ENCODE measurements around the gene STOX2.

DNA sequence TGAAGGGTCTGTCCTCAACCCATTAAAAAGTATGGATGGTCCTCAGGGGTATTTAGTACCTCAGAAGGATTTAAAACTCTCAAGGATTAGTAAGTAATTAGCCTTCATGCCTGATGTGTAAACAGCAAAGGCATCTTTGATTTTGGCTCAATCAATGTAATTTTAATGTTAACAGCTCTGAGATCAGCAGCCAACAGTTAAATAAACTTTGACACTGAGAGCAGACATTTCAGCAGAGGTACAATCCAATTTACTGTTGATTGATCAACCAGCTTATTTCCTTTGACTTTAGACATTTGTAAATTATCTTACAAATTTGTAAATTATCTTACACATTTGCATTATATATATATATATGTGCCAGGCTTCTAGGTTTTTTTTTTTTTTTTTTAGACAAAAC is 36.9 kb downstream of the STOX2 start:
- TF ChIP-seq, protein P1, sequence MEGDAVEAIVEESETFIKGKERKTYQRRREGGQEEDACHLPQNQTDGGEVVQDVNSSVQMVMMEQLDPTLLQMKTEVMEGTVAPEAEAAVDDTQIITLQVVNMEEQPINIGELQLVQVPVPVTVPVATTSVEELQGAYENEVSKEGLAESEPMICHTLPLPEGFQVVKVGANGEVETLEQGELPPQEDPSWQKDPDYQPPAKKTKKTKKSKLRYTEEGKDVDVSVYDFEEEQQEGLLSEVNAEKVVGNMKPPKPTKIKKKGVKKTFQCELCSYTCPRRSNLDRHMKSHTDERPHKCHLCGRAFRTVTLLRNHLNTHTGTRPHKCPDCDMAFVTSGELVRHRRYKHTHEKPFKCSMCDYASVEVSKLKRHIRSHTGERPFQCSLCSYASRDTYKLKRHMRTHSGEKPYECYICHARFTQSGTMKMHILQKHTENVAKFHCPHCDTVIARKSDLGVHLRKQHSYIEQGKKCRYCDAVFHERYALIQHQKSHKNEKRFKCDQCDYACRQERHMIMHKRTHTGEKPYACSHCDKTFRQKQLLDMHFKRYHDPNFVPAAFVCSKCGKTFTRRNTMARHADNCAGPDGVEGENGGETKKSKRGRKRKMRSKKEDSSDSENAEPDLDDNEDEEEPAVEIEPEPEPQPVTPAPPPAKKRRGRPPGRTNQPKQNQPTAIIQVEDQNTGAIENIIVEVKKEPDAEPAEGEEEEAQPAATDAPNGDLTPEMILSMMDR (IDR thresholded peaks at IDR 0.05; ENCODE audit: control extremely low read depth in 1 of 3, insufficient read depth in 1 of 3, low read depth in 1 of 3, low read length in 3 of 3), result no peak
- TF ChIP-seq MAFK (IDR thresholded peaks at IDR 0.05; ENCODE audit: low read depth, low read length) (no peak), RNF2 (IDR thresholded peaks at IDR 0.05; ENCODE audit: borderline replicate concordance, low read depth, low read length, missing control alignments, poor library complexity, severe bottlenecking) (no peak), CREB1 (IDR thresholded peaks at IDR 0.05) (no peak), EP300 (IDR thresholded peaks at IDR 0.05; ENCODE audit: borderline replicate concordance in 1 of 2, low read depth in 2 of 2, low read length in 2 of 2) (no peak), YY1 (IDR thresholded peaks at IDR 0.05; ENCODE audit: low read depth, low read length) (no peak), TCF12 (IDR thresholded peaks at IDR 0.05; ENCODE audit: low read depth, low read length) (no peak), SRF (IDR thresholded peaks at IDR 0.05; ENCODE audit: low read depth, low read length) (no peak), BACH1 (IDR thresholded peaks at IDR 0.05; ENCODE audit: low read length) (no peak), KDM1A (IDR thresholded peaks at IDR 0.05; ENCODE audit: borderline replicate concordance, low read length) (no peak), EZH2 (IDR thresholded peaks at IDR 0.05; ENCODE audit: low read depth, low read length, severe bottlenecking) (no peak), POLR2AphosphoS5 (IDR thresholded peaks at IDR 0.05; ENCODE audit: low read depth, low read length) (no peak)
- TF ChIP-seq, protein P2, sequence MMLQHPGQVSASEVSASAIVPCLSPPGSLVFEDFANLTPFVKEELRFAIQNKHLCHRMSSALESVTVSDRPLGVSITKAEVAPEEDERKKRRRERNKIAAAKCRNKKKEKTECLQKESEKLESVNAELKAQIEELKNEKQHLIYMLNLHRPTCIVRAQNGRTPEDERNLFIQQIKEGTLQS (IDR thresholded peaks at IDR 0.05; ENCODE audit: insufficient read depth, low read depth, low read length), result no peak
